Measurements from ENCODE around the gene GGN.

DNA sequence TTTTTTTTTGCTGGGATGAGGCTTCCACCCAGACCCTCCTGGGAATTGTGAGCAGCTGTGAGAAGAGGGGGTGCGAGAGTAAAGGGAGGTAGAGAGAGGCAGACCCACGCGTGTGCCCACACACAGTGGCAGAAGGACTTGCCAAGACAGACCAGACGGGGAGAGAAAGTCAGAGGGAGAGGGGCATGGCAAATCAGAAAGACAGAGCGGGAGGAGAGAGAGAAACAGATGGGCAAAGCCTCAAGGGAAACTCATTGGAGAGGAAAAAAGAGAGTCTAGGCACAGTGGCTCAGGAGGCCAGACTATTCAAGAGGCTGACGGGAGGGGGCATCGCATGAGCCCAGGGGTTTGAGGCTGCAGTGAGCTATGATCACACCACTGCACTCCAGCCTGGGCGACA, 35.2 kb downstream of the GGN start:
- TF ChIP-seq, protein P1, sequence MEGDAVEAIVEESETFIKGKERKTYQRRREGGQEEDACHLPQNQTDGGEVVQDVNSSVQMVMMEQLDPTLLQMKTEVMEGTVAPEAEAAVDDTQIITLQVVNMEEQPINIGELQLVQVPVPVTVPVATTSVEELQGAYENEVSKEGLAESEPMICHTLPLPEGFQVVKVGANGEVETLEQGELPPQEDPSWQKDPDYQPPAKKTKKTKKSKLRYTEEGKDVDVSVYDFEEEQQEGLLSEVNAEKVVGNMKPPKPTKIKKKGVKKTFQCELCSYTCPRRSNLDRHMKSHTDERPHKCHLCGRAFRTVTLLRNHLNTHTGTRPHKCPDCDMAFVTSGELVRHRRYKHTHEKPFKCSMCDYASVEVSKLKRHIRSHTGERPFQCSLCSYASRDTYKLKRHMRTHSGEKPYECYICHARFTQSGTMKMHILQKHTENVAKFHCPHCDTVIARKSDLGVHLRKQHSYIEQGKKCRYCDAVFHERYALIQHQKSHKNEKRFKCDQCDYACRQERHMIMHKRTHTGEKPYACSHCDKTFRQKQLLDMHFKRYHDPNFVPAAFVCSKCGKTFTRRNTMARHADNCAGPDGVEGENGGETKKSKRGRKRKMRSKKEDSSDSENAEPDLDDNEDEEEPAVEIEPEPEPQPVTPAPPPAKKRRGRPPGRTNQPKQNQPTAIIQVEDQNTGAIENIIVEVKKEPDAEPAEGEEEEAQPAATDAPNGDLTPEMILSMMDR (IDR thresholded peaks at IDR 0.05; ENCODE audit: poor library complexity): no peak
- no peak for TF ChIP-seq EZH2 (IDR thresholded peaks at IDR 0.05; ENCODE audit: borderline replicate concordance)

Measured in hepatocyte (in vitro differentiated cells).